HG02884 (cell line): ENCODE results near the gene TMEM100.

Experiments used
- ATAC-seq: cut with Tn5 transposase; IDR thresholded peaks from one replicate; pipeline ENCODE4 v1.9.1; 2021; ENCODE audit warnings: mild to moderate bottlenecking, moderate library complexity; ENCODE audit not compliant: unreplicated experiment

The TMEM100 gene

GRCh38 chr17:55745258-55745657 is 22.6 kb upstream of the TMEM100 start:
- ATAC-seq: no peak

DNA sequence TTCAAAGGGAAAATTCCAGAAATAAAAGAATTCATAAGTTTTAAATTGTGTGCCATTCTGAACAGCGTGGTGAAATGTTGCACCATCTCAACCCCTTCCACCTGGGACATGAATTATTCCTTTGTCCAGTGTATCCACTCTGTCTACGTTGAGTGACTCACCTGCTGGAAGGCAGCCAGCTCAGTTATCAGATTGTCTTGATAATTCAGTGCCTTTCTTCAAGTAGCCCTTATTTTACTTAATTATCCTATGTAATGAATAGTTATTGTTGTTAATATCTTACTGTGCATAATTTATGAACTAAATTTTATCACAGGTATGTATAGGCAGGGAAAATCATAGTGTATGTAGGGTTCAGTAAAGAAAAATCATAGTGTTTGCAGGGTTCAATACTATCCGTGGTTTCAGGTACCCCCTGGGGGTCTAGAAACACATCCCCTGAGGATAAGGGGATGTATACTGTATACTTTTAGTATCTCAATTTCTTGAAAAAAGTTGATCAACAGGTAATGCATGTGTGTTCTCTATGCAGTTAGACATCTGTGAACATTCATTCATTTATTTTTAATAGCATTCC is 20.5 kb upstream of the TMEM100 start:
- ATAC-seq: peak; percentile 38

GRCh38 chr17:55742272-55743102 is 19.8 kb upstream of the TMEM100 start:
- ATAC-seq: peak; percentile 93

- ATAC-seq: no peak
Observed at GRCh38 chr17:55741356-55741700, 18.7 kb upstream of the TMEM100 start.

- ATAC-seq: no peak
Observed at GRCh38 chr17:55740511-55741355, 18.1 kb upstream of the TMEM100 start.

DNA sequence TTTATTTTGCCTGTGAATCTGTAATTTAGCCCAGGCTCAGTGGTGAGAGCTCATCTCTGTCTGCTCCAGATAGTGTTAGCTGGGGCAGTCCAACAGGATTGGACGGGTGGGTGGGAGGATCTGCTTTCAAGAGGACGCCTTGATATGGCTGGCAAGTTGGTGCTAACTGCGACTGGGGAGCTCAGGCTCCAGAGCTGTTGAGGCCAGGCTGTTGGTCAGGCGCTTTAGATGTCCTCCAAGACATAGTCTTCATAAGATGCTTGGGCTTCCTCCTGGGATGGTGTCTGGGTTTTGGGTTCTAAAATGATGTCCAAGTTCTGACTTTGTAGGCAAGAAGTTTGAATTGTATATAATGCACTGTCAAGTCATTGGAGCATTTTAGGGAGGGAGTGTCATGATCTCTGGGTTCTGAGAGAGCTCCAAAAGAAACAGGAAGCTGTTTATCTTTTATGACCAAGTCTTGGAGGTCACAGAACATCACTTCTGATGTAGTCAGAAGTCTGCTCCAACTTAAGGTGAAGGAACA is 15.4 kb upstream of the TMEM100 start:
- ATAC-seq: no peak

- ATAC-seq: no peak
Observed at GRCh38 chr17:55735731-55736405, 13.2 kb upstream of the TMEM100 start.

DNA sequence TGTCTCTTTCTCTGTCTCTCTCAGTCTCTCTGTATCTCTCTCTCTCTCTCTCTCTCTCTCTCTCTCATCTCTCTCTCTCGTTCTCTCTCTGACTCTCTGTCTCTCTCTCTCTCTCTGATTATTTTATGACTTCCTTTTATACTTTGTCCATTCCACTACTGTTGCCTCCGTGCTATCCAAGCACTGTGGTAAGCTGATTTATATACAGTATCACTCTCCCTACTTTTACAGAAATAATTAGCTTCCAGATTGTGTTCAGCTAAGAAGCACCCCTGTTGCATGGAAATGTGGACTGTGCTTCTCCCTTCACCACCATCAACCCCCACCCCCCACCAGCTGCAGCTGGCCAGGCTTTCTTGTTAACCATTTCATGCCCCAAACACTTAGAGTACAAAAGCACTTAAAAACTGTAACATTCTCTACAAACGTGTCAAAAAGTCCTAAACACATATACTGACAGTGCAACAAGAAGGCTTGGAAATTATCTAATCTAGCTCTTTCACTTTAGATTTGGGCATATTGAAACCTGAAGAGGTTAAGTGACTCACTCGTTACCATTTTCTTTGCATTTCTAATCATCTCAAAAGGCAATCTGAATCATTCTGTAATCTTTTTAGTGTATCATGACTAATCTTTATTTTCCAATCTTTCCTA is 11.6 kb upstream of the TMEM100 start:
- ATAC-seq: peak; percentile 65

DNA sequence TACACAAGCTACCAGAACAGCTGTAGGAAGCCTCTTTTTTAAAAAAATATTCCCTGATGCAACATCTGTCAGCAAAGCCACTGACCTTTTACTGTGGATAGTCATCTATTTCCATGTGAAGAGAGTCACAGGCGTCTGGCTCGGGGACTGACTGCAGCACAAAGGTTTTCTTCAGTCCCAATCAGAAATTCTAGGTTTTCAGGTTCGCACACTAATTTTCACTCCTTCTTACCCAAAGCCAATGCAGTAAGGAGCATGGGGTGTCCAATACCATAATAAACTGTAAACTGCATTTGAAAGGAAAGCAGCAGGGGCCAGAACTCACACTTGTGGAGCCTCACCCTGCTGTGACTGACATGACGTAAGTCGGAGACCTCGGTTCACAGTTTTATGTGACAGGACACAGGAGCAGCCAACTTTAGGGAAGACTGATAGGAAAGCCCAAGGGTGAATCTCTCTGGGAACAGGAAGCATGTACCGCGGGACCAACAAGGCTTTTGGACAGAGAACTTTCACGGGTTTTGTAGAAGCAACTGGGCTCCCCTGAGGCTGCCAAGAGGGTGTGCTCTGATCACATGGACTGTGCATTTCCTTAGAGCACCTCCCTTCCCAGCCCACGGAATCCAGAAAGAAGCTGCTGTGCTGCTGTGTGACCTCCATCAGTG is 9.1 kb upstream of the TMEM100 start:
- ATAC-seq: no peak

DNA sequence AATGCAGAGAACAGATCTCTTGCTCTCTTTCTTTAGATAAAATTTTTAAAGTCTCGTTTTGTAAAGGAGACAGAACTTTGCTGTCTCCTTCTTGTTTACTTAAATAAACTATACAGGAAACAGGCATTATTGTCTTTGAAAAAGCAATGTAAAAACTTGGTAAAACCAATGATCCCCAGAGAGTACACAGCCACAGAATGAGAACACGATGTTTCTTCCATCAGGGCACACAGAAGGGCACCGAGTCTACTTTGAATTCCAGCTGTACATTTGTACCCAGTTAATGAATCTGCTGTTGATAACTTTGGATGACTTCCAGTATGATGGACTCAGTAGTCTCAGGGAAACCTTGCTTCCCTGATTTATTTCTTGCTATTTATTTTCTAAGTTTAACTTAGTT is 8.1 kb upstream of the TMEM100 start:
- no peak for ATAC-seq

DNA sequence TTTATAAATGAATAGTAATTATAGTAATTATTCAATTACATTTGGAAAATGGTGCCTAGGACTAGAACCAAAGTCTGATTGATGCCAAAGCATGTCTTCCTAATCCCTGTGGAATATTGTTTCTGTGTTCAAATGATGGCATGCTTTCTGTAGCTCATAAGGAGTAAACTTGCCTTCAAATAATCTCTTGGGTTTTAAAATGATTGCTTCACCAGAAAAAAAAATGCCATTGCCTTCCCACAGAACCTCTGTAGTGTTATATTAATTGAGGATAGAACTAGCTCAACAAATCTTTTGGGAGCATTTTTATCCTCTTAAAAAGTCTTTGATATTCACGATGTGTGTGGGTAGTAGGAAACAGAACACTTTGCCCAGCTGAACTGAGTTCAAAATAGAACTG is 7.7 kb upstream of the TMEM100 start:
- ATAC-seq: no peak

DNA sequence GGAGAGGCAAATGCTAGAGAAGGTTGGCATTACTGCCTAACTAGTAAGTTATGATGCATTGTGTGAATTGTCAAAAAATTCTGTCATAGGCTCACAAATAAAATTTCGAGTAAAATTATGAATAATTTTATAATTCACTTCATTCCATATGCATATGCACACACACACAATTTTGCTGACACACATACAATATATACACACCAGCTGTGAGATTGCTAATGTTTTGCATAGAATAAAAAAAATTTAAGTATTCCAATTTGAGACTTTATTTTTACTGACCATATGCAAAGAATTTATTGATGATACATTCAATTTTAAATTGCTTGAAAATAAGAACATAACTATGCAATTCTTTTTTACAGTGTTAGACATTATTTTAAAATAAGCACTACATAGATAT is 6.8 kb upstream of the TMEM100 start:
- no peak for ATAC-seq

- ATAC-seq: no peak
Observed at GRCh38 chr17:55728833-55729232, 6.2 kb upstream of the TMEM100 start.

DNA sequence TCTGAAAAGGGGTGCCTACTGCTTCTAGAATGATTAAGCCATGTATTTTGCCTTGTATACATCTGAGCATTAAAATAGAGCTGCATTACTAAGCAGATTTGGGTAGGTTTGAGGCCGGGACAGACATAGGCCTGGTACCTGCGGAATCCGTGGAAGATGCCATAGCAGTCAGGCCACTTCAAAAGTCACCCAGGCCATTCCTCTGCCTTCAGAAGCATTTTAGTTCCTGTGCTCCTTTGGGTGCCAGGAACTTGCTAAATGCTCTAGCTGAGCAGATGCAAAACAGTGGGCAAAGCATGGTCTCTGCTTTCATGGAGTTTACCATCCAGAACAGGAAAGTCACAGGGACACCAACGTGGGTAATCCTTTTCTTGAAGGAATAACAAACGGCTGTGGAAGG is 5.7 kb upstream of the TMEM100 start:
- ATAC-seq: no peak

- ATAC-seq: no peak
Observed at GRCh38 chr17:55727920-55728319, 5.3 kb upstream of the TMEM100 start.

GRCh38 chr17:55727275-55727674 is 4.6 kb upstream of the TMEM100 start:
- ATAC-seq: no peak

DNA sequence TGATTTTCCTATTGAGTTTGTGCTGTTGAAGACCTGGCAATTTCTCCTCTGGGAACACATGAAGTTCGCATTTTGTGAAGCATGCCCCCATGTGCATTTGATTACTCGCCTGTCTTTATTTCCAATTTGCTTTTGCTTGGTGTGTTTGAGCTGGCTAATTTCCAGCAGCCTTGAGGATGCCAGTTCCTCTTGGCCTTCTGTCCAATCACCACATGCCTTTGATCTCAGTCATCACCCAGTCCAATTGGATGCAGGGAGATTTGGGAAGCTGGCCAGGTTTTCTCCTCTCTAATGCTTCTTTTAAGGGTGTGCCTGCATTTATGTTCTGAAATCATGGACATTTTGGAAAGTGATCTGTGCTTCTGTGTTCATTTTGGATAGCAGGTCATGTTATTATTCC is 3.8 kb upstream of the TMEM100 start:
- ATAC-seq: no peak

DNA sequence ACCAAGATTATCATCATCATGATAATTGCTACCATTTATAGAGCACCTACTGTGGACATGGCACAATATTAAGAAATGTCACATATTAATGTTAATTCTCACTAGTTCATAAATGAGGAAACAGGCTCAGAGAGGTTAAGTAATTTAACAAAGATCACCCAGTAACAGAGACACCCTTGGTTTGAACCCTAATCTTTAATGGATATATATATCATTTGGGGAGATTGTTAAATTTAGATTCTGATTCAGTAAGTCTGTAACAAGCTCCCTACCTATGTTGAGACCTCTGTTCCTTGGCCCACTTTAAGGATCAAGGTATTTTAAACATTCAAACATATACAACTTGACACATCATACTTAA is 804 bp upstream of the TMEM100 start:
- no peak for ATAC-seq

DNA sequence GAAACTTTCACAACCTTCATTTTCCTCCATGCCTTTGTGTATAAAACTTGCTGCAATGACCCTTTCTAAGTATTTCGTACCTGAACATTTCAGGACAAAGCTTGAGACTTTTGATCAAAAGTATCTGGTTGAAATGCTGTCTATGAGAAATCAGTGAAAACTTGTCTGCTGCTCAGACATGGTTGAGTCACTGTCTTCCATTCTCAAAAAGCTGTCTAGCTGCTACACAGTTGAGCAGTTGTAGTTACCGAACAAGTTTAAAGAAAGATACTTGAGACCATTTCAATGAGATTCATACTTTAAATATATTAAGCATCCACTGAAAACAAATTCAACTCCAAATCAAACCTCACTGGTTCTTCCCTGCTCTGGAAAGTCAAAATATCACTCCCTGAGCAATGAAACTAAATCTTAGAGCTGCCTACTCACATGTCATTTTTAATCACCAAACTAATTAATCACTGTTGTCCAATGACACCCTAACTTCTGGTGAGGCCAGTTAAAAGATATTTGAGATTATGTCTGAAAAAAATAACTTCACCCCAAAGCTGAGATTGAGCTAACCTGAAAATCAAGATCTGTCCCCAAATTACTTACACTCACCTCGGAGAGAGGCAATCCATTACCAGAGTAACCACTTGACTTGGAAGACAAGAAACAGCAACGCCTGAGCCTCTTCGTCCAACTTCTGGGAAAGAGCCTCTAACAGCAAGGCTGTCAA is 488 bp downstream of the TMEM100 start:
- no peak for ATAC-seq
